HG03095 (cell line): ENCODE results near the gene OTOL1.

Experiments used
- ATAC-seq: cut with Tn5 transposase; IDR thresholded peaks from one replicate; pipeline ENCODE4 v1.9.1; 2021; ENCODE audit warnings: moderate library complexity; ENCODE audit not compliant: unreplicated experiment

OTOL1 gene

GRCh38 chr3:161496508-161496907 is at the start of gene OTOL1:
OTOL1 (plus strand) TSS chr3:161496808; CDS start chr3:161496808, 0 bp downstream.
- no peak for ATAC-seq

- ATAC-seq = no peak
Measured at GRCh38 chr3:161449785-161450184, 46.8 kb upstream of the OTOL1 start.

- no peak for ATAC-seq
Measured at GRCh38 chr3:161452179-161452578, 44.4 kb upstream of the OTOL1 start.

GRCh38 chr3:161454615-161455014 is 42.0 kb upstream of the OTOL1 start:
- no peak for ATAC-seq

GRCh38 chr3:161455962-161456361 is 40.6 kb upstream of the OTOL1 start:
- no peak for ATAC-seq

- ATAC-seq = no peak
Measured at GRCh38 chr3:161462138-161462537, 34.5 kb upstream of the OTOL1 start.

- ATAC-seq = no peak
Measured at GRCh38 chr3:161471211-161471610, 25.4 kb upstream of the OTOL1 start.

GRCh38 chr3:161474139-161474538 is 22.5 kb upstream of the OTOL1 start:
- no peak for ATAC-seq

- no peak for ATAC-seq
Measured at GRCh38 chr3:161474741-161475140, 21.9 kb upstream of the OTOL1 start.

- ATAC-seq = no peak
Measured at GRCh38 chr3:161475206-161475605, 21.4 kb upstream of the OTOL1 start.

GRCh38 chr3:161475905-161476304 is 20.7 kb upstream of the OTOL1 start:
- ATAC-seq = no peak

GRCh38 chr3:161484226-161484625 is 12.4 kb upstream of the OTOL1 start:
- no peak for ATAC-seq

- peak; percentile 40 for ATAC-seq
Measured at GRCh38 chr3:161488284-161488683, 8.3 kb upstream of the OTOL1 start.

GRCh38 chr3:161489395-161489794 is 7.2 kb upstream of the OTOL1 start:
- ATAC-seq = peak; percentile 96

- ATAC-seq = peak; percentile 44
Measured at GRCh38 chr3:161490845-161491244, 5.8 kb upstream of the OTOL1 start.

GRCh38 chr3:161498259-161498921 is 1.8 kb downstream of the OTOL1 start:
- ATAC-seq = no peak

- ATAC-seq = no peak
Measured at GRCh38 chr3:161500068-161500796, 3.6 kb downstream of the OTOL1 start.

- ATAC-seq = no peak
Measured at GRCh38 chr3:161503271-161503670, 6.7 kb downstream of the OTOL1 start.

GRCh38 chr3:161508852-161509477 is 12.4 kb downstream of the OTOL1 start:
- peak; percentile 72 for ATAC-seq

GRCh38 chr3:161510510-161511260 is 14.1 kb downstream of the OTOL1 start:
- ATAC-seq = no peak

GRCh38 chr3:161523916-161524315 is 27.3 kb downstream of the OTOL1 start:
- ATAC-seq = no peak
